SK-N-SH (cell line): ENCODE data around the gene ATF6. TPM values are rescaled to one million over a fixed set of nuclear protein-coding genes. Genes with fewer than 3 reads are reported as not detected.
A peak's percentile ranks its signal among the peaks of the same experiment; 100 is the strongest.

Source experiments
- CTCF ChIA-PET: fragments of 300-600, 350-600 bp; formaldehyde crosslinking; extraction: SDS; loops from one replicate; lab custom pipeline; 2021; lab: Yijun Ruan, JAX
- POLR2A ChIA-PET: fragments of 350-600 bp; sonication (Branson Sonifier 250); formaldehyde crosslinking; extraction: SDS; loops from one replicate; lab custom pipeline; 2020; ENCODE audit warnings: antibody characterized with exemption, inconsistent platforms; lab: Yijun Ruan, JAX
- DNase-seq: peaks from one replicate; pipeline ENCODE4 v3.0.0; 2012
- H2AFZ ChIP-seq: fragments of 200-600 bp; sonication (generic); 2 replicates; pipeline ENCODE4 v1.8.1; 2016; ENCODE audit warnings: antibody characterized with exemption, mild to moderate bottlenecking, low read depth
- H3F3A ChIP-seq: fragments of 200-600 bp; sonication (generic); replicated peaks from 2 replicates; pipeline ENCODE3; 2016; ENCODE audit warnings: antibody characterized with exemption, mild to moderate bottlenecking; ENCODE audit not compliant: insufficient read depth
- H3K27ac ChIP-seq, 2 experiments: fragments of 200-500 bp in 1 of 2; fragments of 200-600 bp in 1 of 2; sonication (Bioruptor generic) in 1 of 2; sonication (generic), shearing (Covaris generic) in 1 of 2; 2 replicates each; pipeline versions ENCODE4 v1.5.1 to v1.6.1; 2014 to 2016; ENCODE audit warnings: low read depth in 2 of 2, inconsistent platforms in 1 of 2, low read length in 1 of 2, mild to moderate bottlenecking in 1 of 2, mixed read lengths in 1 of 2
- H3K27me3 ChIP-seq: fragments of 200-600 bp; sonication (generic), shearing (Covaris generic); 2 replicates; pipeline ENCODE4 v1.6.1; 2016; ENCODE audit warnings: mixed run types; ENCODE audit not compliant: insufficient read depth
- H3K36me3 ChIP-seq, 2 experiments: fragments of 200-500 bp in 1 of 2; fragments of 200-600 bp in 1 of 2; sonication (Bioruptor generic) in 1 of 2; sonication (generic) in 1 of 2; replicated peaks in 1 of 2; 2 replicates each; pipeline versions ENCODE3 to v1.5.1; 2014 to 2016; ENCODE audit warnings: low read length in 1 of 2, mild to moderate bottlenecking in 1 of 2; ENCODE audit not compliant: insufficient read depth in 2 of 2, control insufficient read depth in 1 of 2
- H3K4me1 ChIP-seq, 2 experiments: fragments of 200-500 bp in 1 of 2; fragments of 200-600 bp in 1 of 2; sonication (Bioruptor generic) in 1 of 2; sonication (generic), shearing (Covaris generic) in 1 of 2; 2 replicates each; pipeline versions ENCODE4 v1.5.1 to v1.6.1; 2014 to 2016; ENCODE audit warnings: low read depth in 1 of 2, low read length in 1 of 2, mixed run types in 1 of 2; ENCODE audit not compliant: insufficient read depth in 2 of 2, control insufficient read depth in 1 of 2
- H3K4me2 ChIP-seq: fragments of 200-600 bp; sonication (generic), shearing (Covaris generic); 2 replicates; pipeline ENCODE4 v1.6.1; 2017; ENCODE audit warnings: mixed run types
- H3K4me3 ChIP-seq, 2 experiments: fragments of 200-500 bp in 1 of 2; fragments of 200-600 bp in 1 of 2; sonication (Bioruptor generic) in 1 of 2; sonication (generic), shearing (Covaris generic) in 1 of 2; 2 replicates each; pipeline versions ENCODE4 v1.5.1 to v1.8.1; 2014 to 2016; ENCODE audit warnings: low read depth in 2 of 2, inconsistent platforms in 1 of 2, low read length in 1 of 2, mild to moderate bottlenecking in 1 of 2, mixed read lengths in 1 of 2, moderate library complexity in 1 of 2
- H3K79me2 ChIP-seq: fragments of 200-600 bp; sonication (generic); 2 replicates; pipeline ENCODE4 v1.8.1; 2017; ENCODE audit warnings: mild to moderate bottlenecking; ENCODE audit not compliant: insufficient read depth
- H3K9ac ChIP-seq: fragments of 200-600 bp; sonication (generic); 2 replicates; pipeline ENCODE4 v1.6.1; 2017; ENCODE audit warnings: mixed run types
- H3K9me2 ChIP-seq: fragments of 200-600 bp; sonication (generic); 2 replicates; pipeline ENCODE4 v1.6.1; 2017; ENCODE audit warnings: mixed run types
- H3K9me3 ChIP-seq: fragments of 200-600 bp; sonication (generic); 2 replicates; pipeline ENCODE4 v1.6.1; 2017; ENCODE audit warnings: mixed run types, mild to moderate bottlenecking, moderate library complexity
- H4K20me1 ChIP-seq: fragments of 200-600 bp; sonication (generic); 2 replicates; pipeline ENCODE4 v1.6.1; 2017; ENCODE audit warnings: mild to moderate bottlenecking, mixed run types; ENCODE audit not compliant: insufficient read depth
- CHD2 ChIP-seq: fragments of 150-350 bp; IDR thresholded peaks from 2 replicates; pipeline ENCODE4 v1.6.1; 2018; ENCODE audit warnings: low read length; ENCODE audit not compliant: partially characterized antibody
- ELF1 ChIP-seq: IDR thresholded peaks from 2 replicates; pipeline ENCODE4 v1.4.0; 2012
- EP300 ChIP-seq, 2 experiments: IDR thresholded peaks; 2 replicates each; pipeline versions ENCODE4 v1.4.0 to v1.6.1; 2012; ENCODE audit warnings: borderline replicate concordance in 1 of 2, low read depth in 1 of 2, low read length in 1 of 2
- FOSL2 ChIP-seq: IDR thresholded peaks from 2 replicates; pipeline ENCODE4 v1.4.0; 2012; ENCODE audit warnings: low read depth, mild to moderate bottlenecking, moderate library complexity, borderline replicate concordance
- FOXJ3 ChIP-seq: sonication (generic); formaldehyde crosslinking; IDR thresholded peaks from 2 replicates; pipeline ENCODE4 v1.5.1; 2020; ENCODE audit warnings: mild to moderate bottlenecking, missing genetic modification reagents
- FOXM1 ChIP-seq: IDR thresholded peaks from 2 replicates; pipeline ENCODE4 v1.4.0; 2012; ENCODE audit warnings: low read depth, mild to moderate bottlenecking
- GATA2 ChIP-seq: sonication (generic); formaldehyde crosslinking; IDR thresholded peaks from 2 replicates; pipeline ENCODE4 v1.5.0; 2020; ENCODE audit warnings: mild to moderate bottlenecking, missing genetic modification reagents
- JUND ChIP-seq: IDR thresholded peaks from 2 replicates; pipeline ENCODE4 v1.4.0; 2012
- MXI1 ChIP-seq: IDR thresholded peaks from 2 replicates; pipeline ENCODE4 v1.6.1; 2012; ENCODE audit warnings: mild to moderate bottlenecking, low read depth, low read length, improper control_type of control experiment
- NFIC ChIP-seq: IDR thresholded peaks from 2 replicates; pipeline ENCODE4 v1.4.0; 2012; ENCODE audit warnings: borderline replicate concordance
- NRF1 ChIP-seq: IDR thresholded peaks from 2 replicates; pipeline ENCODE4 v1.6.1; 2012; ENCODE audit warnings: low read depth, mild to moderate bottlenecking, low read length
- POLR2AphosphoS5 ChIP-seq: IDR thresholded peaks from 2 replicates; pipeline ENCODE4 v1.6.1; 2012; ENCODE audit warnings: low read depth, low read length
- RCOR1 ChIP-seq: fragments of 150-350 bp; IDR thresholded peaks from 2 replicates; pipeline ENCODE4 v1.6.1; 2017; ENCODE audit warnings: antibody characterized with exemption, low read length
- RXRA ChIP-seq: IDR thresholded peaks from 2 replicates; pipeline ENCODE4 v1.4.0; 2012; ENCODE audit warnings: low read depth, mild to moderate bottlenecking, borderline replicate concordance
- SMC3 ChIP-seq: IDR thresholded peaks from 2 replicates; pipeline ENCODE4 v1.6.1; 2012; ENCODE audit warnings: low read depth, low read length, improper control_type of control experiment
- TAF1 ChIP-seq: IDR thresholded peaks from 2 replicates; pipeline ENCODE4 v1.6.1; 2012; ENCODE audit warnings: low read depth, mild to moderate bottlenecking, low read length, moderate library complexity, borderline replicate concordance
- TCF12 ChIP-seq: IDR thresholded peaks from 2 replicates; pipeline ENCODE4 v1.4.0; 2012
- TEAD4 ChIP-seq: IDR thresholded peaks from 2 replicates; pipeline ENCODE4 v1.4.0; 2012; ENCODE audit warnings: mild to moderate bottlenecking, borderline replicate concordance; ENCODE audit not compliant: insufficient read depth
- YY1 ChIP-seq: IDR thresholded peaks from 2 replicates; pipeline ENCODE4 v1.4.0; 2012; ENCODE audit warnings: low read depth, mild to moderate bottlenecking
- WGBS: methylation state at CpG from one replicate; pipeline ENCODE4 v1.1.6; 2017; ENCODE audit warnings: low lambda C conversion rate; 5-methylcytosine and 5-hydroxymethylcytosine counted together
- polyA plus RNA-seq, 3 experiments: library from polyadenylated mRNA; depleted of rRNA; stranded (reverse); fragments of >200 nt; gene quantifications; 2 replicates each; pipeline ENCODE4 v1.2.3, GENCODE V29; 2012
- TF ChIP-seq, protein P1 (sequence below): IDR thresholded peaks from 2 replicates; pipeline ENCODE4 v1.6.1; 2012; ENCODE audit warnings: mild to moderate bottlenecking, low read depth, low read length, moderate library complexity
- TF ChIP-seq, protein P2 (sequence below): IDR thresholded peaks from 2 replicates; pipeline ENCODE4 v1.4.0; 2012; ENCODE audit warnings: low read depth
- TF ChIP-seq, protein P3 (sequence below): IDR thresholded peaks from 2 replicates; pipeline ENCODE4; 2012
- TF ChIP-seq, protein P4 (sequence below): IDR thresholded peaks from 2 replicates; pipeline ENCODE4 v1.4.0; 2012; ENCODE audit warnings: low read depth, borderline replicate concordance
- TF ChIP-seq, protein P5 (sequence below): IDR thresholded peaks from 2 replicates; pipeline ENCODE4 v1.4.0; 2012; ENCODE audit warnings: low read depth, borderline replicate concordance
- TF ChIP-seq, protein P6 (sequence below): fragments of 150-350 bp; IDR thresholded peaks from 2 replicates; pipeline ENCODE4 v1.6.1; 2017; ENCODE audit warnings: antibody characterized with exemption, low read length, low read depth, borderline replicate concordance

Gene ATF6
- polyA plus RNA-seq, 1 of the 3 experiments (the other 2 are of a cell fraction), result 8.8 TPM

DNA sequence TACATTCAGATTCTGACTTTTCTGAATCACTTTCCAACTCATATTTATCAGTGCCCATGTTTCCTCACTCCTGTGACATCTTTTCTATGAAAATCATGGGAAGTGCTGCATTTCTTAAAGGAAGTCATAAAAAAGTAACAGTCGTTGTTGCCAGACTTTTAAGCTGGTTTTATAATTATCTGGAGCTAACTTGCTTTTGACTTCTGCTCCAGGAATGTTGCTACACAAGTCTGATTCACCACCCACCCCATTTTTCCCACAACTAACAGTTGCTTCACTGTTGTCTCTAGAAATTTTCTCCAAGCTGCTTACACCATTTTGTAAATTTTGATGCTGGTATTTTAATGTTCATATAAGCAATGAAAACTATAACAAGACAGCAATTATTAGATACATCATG lies 32.6 kb upstream of the ATF6 start:
- Histone ChIP-seq H3K79me2 (no peaks in the 10 kb centered on the region), H2AFZ (peak overlapping the region; percentile 10; the same call in 1 of the 2 replicates), H3K9ac (peak overlapping the region; percentile 13; the same call in 1 of the 2 replicates), H3K4me1 (peaks cover 0 to 9% of the 10 kb centered on the region in 2 experiments; a peak in 1 of 4 replicates), H4K20me1 (no peaks in the 10 kb centered on the region), H3K4me2 (no peak overlapping the region), H3K9me2 (no peaks in the 10 kb centered on the region), H3K27ac (peak overlapping the region in 1 of 2 experiments; percentile 83; a peak in 2 of 4 replicates), H3F3A (peaks cover 16% of the 10 kb centered on the region), H3K4me3 (no peak overlapping the region), H3K36me3 (no peaks in the 10 kb centered on the region), H3K27me3 (no peaks in the 10 kb centered on the region), H3K9me3 (no peaks in the 10 kb centered on the region)
- CTCF ChIA-PET, result interaction anchor here (1.2 to 2.3 kb wide), 3 partner anchors 7 to 86 kb away, joined by 3 to 18 read pairs (median 3); no protein-coding TSS in a partner anchor
- WGBS, result 0% methylated on average over 1 of the region's 1 CpG
- POLR2A ChIA-PET, result no interaction called here
- DNase-seq, result no peak
- TF ChIP-seq, protein P1, sequence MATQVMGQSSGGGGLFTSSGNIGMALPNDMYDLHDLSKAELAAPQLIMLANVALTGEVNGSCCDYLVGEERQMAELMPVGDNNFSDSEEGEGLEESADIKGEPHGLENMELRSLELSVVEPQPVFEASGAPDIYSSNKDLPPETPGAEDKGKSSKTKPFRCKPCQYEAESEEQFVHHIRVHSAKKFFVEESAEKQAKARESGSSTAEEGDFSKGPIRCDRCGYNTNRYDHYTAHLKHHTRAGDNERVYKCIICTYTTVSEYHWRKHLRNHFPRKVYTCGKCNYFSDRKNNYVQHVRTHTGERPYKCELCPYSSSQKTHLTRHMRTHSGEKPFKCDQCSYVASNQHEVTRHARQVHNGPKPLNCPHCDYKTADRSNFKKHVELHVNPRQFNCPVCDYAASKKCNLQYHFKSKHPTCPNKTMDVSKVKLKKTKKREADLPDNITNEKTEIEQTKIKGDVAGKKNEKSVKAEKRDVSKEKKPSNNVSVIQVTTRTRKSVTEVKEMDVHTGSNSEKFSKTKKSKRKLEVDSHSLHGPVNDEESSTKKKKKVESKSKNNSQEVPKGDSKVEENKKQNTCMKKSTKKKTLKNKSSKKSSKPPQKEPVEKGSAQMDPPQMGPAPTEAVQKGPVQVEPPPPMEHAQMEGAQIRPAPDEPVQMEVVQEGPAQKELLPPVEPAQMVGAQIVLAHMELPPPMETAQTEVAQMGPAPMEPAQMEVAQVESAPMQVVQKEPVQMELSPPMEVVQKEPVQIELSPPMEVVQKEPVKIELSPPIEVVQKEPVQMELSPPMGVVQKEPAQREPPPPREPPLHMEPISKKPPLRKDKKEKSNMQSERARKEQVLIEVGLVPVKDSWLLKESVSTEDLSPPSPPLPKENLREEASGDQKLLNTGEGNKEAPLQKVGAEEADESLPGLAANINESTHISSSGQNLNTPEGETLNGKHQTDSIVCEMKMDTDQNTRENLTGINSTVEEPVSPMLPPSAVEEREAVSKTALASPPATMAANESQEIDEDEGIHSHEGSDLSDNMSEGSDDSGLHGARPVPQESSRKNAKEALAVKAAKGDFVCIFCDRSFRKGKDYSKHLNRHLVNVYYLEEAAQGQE, result no peak
- no peak for TF ChIP-seq MXI1
- TF ChIP-seq ELF1, result no peak
- TF ChIP-seq FOXM1, result no peak
- TF ChIP-seq TAF1, result no peak
- TF ChIP-seq TEAD4, result no peak
- no peak for TF ChIP-seq CHD2
- peak; percentile 48; the same call in 1 of the 2 replicates for TF ChIP-seq FOSL2
- peak; percentile 23; the same call in 1 of the 2 replicates for TF ChIP-seq JUND
- TF ChIP-seq, protein P2, sequence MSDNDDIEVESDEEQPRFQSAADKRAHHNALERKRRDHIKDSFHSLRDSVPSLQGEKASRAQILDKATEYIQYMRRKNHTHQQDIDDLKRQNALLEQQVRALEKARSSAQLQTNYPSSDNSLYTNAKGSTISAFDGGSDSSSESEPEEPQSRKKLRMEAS, result no peak
- TF ChIP-seq NRF1, result no peak
- TF ChIP-seq TCF12, result peak; percentile 29; the same call in 1 of the 2 replicates
- TF ChIP-seq, protein P3, sequence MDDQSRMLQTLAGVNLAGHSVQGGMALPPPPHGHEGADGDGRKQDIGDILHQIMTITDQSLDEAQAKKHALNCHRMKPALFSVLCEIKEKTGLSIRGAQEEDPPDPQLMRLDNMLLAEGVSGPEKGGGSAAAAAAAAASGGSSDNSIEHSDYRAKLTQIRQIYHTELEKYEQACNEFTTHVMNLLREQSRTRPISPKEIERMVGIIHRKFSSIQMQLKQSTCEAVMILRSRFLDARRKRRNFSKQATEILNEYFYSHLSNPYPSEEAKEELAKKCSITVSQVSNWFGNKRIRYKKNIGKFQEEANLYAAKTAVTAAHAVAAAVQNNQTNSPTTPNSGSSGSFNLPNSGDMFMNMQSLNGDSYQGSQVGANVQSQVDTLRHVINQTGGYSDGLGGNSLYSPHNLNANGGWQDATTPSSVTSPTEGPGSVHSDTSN, result no peak
- TF ChIP-seq GATA2, result no peak
- TF ChIP-seq, protein P4, sequence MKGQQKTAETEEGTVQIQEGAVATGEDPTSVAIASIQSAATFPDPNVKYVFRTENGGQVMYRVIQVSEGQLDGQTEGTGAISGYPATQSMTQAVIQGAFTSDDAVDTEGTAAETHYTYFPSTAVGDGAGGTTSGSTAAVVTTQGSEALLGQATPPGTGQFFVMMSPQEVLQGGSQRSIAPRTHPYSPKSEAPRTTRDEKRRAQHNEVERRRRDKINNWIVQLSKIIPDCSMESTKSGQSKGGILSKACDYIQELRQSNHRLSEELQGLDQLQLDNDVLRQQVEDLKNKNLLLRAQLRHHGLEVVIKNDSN, result no peak
- TF ChIP-seq, protein P5, sequence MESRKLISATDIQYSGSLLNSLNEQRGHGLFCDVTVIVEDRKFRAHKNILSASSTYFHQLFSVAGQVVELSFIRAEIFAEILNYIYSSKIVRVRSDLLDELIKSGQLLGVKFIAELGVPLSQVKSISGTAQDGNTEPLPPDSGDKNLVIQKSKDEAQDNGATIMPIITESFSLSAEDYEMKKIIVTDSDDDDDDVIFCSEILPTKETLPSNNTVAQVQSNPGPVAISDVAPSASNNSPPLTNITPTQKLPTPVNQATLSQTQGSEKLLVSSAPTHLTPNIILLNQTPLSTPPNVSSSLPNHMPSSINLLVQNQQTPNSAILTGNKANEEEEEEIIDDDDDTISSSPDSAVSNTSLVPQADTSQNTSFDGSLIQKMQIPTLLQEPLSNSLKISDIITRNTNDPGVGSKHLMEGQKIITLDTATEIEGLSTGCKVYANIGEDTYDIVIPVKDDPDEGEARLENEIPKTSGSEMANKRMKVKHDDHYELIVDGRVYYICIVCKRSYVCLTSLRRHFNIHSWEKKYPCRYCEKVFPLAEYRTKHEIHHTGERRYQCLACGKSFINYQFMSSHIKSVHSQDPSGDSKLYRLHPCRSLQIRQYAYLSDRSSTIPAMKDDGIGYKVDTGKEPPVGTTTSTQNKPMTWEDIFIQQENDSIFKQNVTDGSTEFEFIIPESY, result no peak
- TF ChIP-seq, protein P6, sequence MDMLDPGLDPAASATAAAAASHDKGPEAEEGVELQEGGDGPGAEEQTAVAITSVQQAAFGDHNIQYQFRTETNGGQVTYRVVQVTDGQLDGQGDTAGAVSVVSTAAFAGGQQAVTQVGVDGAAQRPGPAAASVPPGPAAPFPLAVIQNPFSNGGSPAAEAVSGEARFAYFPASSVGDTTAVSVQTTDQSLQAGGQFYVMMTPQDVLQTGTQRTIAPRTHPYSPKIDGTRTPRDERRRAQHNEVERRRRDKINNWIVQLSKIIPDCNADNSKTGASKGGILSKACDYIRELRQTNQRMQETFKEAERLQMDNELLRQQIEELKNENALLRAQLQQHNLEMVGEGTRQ, result no peak
- no peak for TF ChIP-seq FOXJ3
- TF ChIP-seq SMC3, result no peak
- no peak for TF ChIP-seq RCOR1
- TF ChIP-seq RXRA, result no peak
- TF ChIP-seq EP300 (IDR thresholded peaks at IDR 0.05; ENCODE audit: borderline replicate concordance in 1 of 2, low read depth in 1 of 2, low read length in 1 of 2), result 0 out of 4 replicates have a peak, but pooled peaks of 1 of the 2 experiments have one; percentile 8
- TF ChIP-seq NFIC, result 0 out of 2 replicates have a peak, but pooled peaks have one; percentile 21
- TF ChIP-seq POLR2AphosphoS5, result no peak
- no peak for TF ChIP-seq YY1
